GM23248 (cell line): Measurements from ENCODE around the gene TEKTIP1. TPM values are rescaled to one million over a fixed set of nuclear protein-coding genes. Genes with fewer than 3 reads are reported as not detected.

Source experiments
- DNase-seq: peaks from one replicate; pipeline ENCODE4 v3.0.0-alpha.2; 2015
- H2AFZ ChIP-seq: fragments of 200-600 bp; sonication (generic); 2 replicates; pipeline ENCODE4 v1.6.1; 2016; ENCODE audit warnings: antibody characterized with exemption
- H3F3A ChIP-seq: fragments of 200-600 bp; sonication (generic); 2 replicates; pipeline ENCODE4 v1.6.1; 2016; ENCODE audit warnings: mild to moderate bottlenecking, antibody characterized with exemption, mixed run types; ENCODE audit not compliant: insufficient read depth
- H3K27ac ChIP-seq: fragments of 200-600 bp; sonication (generic); 2 replicates; pipeline ENCODE4 v1.5.1; 2016; ENCODE audit warnings: mild to moderate bottlenecking
- H3K27me3 ChIP-seq: fragments of 200-600 bp; sonication (generic); replicated peaks from 2 replicates; pipeline ENCODE4 v1.6.1; 2016; ENCODE audit warnings: mild to moderate bottlenecking; ENCODE audit not compliant: insufficient read depth
- H3K36me3 ChIP-seq: fragments of 200-600 bp; sonication (generic); 2 replicates; pipeline ENCODE4 v1.6.1; 2016; ENCODE audit warnings: low read depth, mild to moderate bottlenecking
- H3K4me1 ChIP-seq: fragments of 200-600 bp; sonication (generic); 2 replicates; pipeline ENCODE4 v1.6.1; 2016; ENCODE audit warnings: mild to moderate bottlenecking; ENCODE audit not compliant: insufficient read depth
- H3K4me2 ChIP-seq: fragments of 200-600 bp; sonication (generic); one replicate; pipeline ENCODE4 v1.6.1; 2016; ENCODE audit warnings: mild to moderate bottlenecking; ENCODE audit not compliant: unreplicated experiment
- H3K4me3 ChIP-seq: fragments of 200-600 bp; sonication (generic); 2 replicates; pipeline ENCODE4 v1.5.1; 2016; ENCODE audit warnings: mild to moderate bottlenecking
- H3K79me2 ChIP-seq: fragments of 200-600 bp; sonication (generic); 2 replicates; pipeline ENCODE4 v1.6.1; 2016; ENCODE audit warnings: mild to moderate bottlenecking; ENCODE audit not compliant: insufficient read depth
- H3K9ac ChIP-seq: fragments of 200-600 bp; sonication (generic); 2 replicates; pipeline ENCODE4 v1.6.1; 2016; ENCODE audit warnings: mild to moderate bottlenecking
- H3K9me2 ChIP-seq: fragments of 200-600 bp; sonication (generic); 2 replicates; pipeline ENCODE4 v1.6.1; 2016; ENCODE audit warnings: mixed run types, mild to moderate bottlenecking, moderate library complexity; ENCODE audit not compliant: insufficient read depth
- H3K9me3 ChIP-seq: fragments of 200-600 bp; sonication (generic); one replicate; pipeline ENCODE4 v1.6.1; 2017; ENCODE audit warnings: low read depth
- H4K20me1 ChIP-seq: fragments of 200-600 bp; sonication (generic); 2 replicates; pipeline ENCODE4 v1.6.0; 2016; ENCODE audit not compliant: insufficient read depth
- EZH2 ChIP-seq: fragments of 200-600 bp; sonication (generic); IDR thresholded peaks from 2 replicates; pipeline ENCODE4 v1.6.1; 2018; ENCODE audit warnings: antibody characterized with exemption, mild to moderate bottlenecking; ENCODE audit not compliant: insufficient read depth, poor library complexity, severe bottlenecking
- EZH2phosphoT487 ChIP-seq: fragments of 200-600 bp; sonication (generic); IDR thresholded peaks from 2 replicates; pipeline ENCODE4 v1.6.1; 2018; ENCODE audit warnings: antibody characterized with exemption, moderate library complexity, mild to moderate bottlenecking, low read depth; ENCODE audit not compliant: insufficient read depth
- WGBS, 2 experiments: methylation state at CpG; one replicate each; pipeline ENCODE4 v1.1.6; 2015 to 2017; ENCODE audit warnings: low lambda C conversion rate in 2 of 2, low coverage in 1 of 2; ENCODE audit errors: missing lambda C conversion rate in 2 of 2; 5-methylcytosine and 5-hydroxymethylcytosine counted together
- in situ Hi-C: fragments of 300-500 bp; cut with MboI; formaldehyde crosslinking; loops from 2 replicates; pipeline ENCODE4 v1.15.0; 2020
- polyA plus RNA-seq: library from polyadenylated mRNA; unstranded; fragments of >200 nt; fragmentation: Nextera tagmentation; extraction: Ambion mirVana; gene quantifications from 2 replicates; pipeline ENCODE4 v1.2.1, GENCODE V29; 2016
- total RNA-seq: library from RNA; depleted of rRNA; stranded (reverse); fragments of >200 nt; shearing (Covaris generic); gene quantifications from 2 replicates; pipeline ENCODE4 v1.2.3, GENCODE V29; 2014

The TEKTIP1 gene
- total and polyA plus RNA-seq, 2 experiments from 2014 or later: not detected

- Histone ChIP-seq H3K9me2 (no peaks in the 10 kb centered on the region), H3K4me1 (no peaks in the 10 kb centered on the region), H3K79me2 (peaks cover 19% of the 10 kb centered on the region), H3K4me2 (no peak overlapping the region), H3K9ac (no peak overlapping the region), H4K20me1 (no peaks in the 10 kb centered on the region), H3K27ac (no peak overlapping the region), H3K27me3 (no peaks in the 10 kb centered on the region), H3K36me3 (0 out of 2 replicates have a peak, but pooled peaks cover 5% of the 10 kb centered on the region), H3F3A (no peaks in the 10 kb centered on the region), H3K9me3 (no peaks in the 10 kb centered on the region), H2AFZ (no peak overlapping the region), H3K4me3 (no peak overlapping the region)
- no peak for TF ChIP-seq EZH2phosphoT487
- TF ChIP-seq EZH2: no peak
- DNase-seq: no peak
- in situ Hi-C loops: no loop called here
- 96% methylated on average over 14 of the region's 14 CpGs for WGBS, 2 experiments
These were observed 45.3 kb upstream of the TEKTIP1 start for GRCh38 chr19:3493651-3494050.

- no peaks in the 10 kb centered on the region for H4K20me1 ChIP-seq
- H3K27ac ChIP-seq: no peak overlapping the region
- DNase-seq: no peak
- 0 out of 2 replicates have a peak, but pooled peaks cover 5% of the 10 kb centered on the region for H3K36me3 ChIP-seq
- H3K79me2 ChIP-seq: peaks cover 23% of the 10 kb centered on the region
- H3K9ac ChIP-seq: no peak overlapping the region
- H3F3A ChIP-seq: no peaks in the 10 kb centered on the region
- no peaks in the 10 kb centered on the region for H3K27me3 ChIP-seq
- no peak overlapping the region for H3K4me2 ChIP-seq
- TF ChIP-seq EZH2: no peak
- TF ChIP-seq EZH2phosphoT487: no peak
- H3K4me3 ChIP-seq: no peak overlapping the region
- H3K4me1 ChIP-seq: no peaks in the 10 kb centered on the region
- H2AFZ ChIP-seq: no peak overlapping the region
- in situ Hi-C loops: no loop called here
- no peaks in the 10 kb centered on the region for H3K9me2 ChIP-seq
- 85 to 92% methylated on average over 10 to 15 of the region's 15 CpGs for WGBS, 2 experiments
- H3K9me3 ChIP-seq: no peaks in the 10 kb centered on the region
These were observed 44.9 kb upstream of the TEKTIP1 start for GRCh38 chr19:3494051-3494450.

- no peaks in the 10 kb centered on the region for H4K20me1 ChIP-seq
- no peak overlapping the region for H3K4me3 ChIP-seq
- 0 out of 2 replicates have a peak, but pooled peaks cover 5% of the 10 kb centered on the region for H3K36me3 ChIP-seq
- no peaks in the 10 kb centered on the region for H3F3A ChIP-seq
- no peak overlapping the region for H3K9ac ChIP-seq
- no peak overlapping the region for H2AFZ ChIP-seq
- no peaks in the 10 kb centered on the region for H3K27me3 ChIP-seq
- peaks cover 28% of the 10 kb centered on the region for H3K79me2 ChIP-seq
- in situ Hi-C loops: no loop called here
- DNase-seq: no peak
- TF ChIP-seq EZH2 (no peak), EZH2phosphoT487 (no peak)
- no peak overlapping the region for H3K27ac ChIP-seq
- 94% methylated on average over 18 of the region's 18 CpGs for WGBS, 2 experiments
- H3K9me2 ChIP-seq: no peaks in the 10 kb centered on the region
- H3K4me1 ChIP-seq: no peaks in the 10 kb centered on the region
- H3K4me2 ChIP-seq: no peak overlapping the region
- no peaks in the 10 kb centered on the region for H3K9me3 ChIP-seq
These were observed 44.4 kb upstream of the TEKTIP1 start for GRCh38 chr19:3494559-3494958.

DNA sequence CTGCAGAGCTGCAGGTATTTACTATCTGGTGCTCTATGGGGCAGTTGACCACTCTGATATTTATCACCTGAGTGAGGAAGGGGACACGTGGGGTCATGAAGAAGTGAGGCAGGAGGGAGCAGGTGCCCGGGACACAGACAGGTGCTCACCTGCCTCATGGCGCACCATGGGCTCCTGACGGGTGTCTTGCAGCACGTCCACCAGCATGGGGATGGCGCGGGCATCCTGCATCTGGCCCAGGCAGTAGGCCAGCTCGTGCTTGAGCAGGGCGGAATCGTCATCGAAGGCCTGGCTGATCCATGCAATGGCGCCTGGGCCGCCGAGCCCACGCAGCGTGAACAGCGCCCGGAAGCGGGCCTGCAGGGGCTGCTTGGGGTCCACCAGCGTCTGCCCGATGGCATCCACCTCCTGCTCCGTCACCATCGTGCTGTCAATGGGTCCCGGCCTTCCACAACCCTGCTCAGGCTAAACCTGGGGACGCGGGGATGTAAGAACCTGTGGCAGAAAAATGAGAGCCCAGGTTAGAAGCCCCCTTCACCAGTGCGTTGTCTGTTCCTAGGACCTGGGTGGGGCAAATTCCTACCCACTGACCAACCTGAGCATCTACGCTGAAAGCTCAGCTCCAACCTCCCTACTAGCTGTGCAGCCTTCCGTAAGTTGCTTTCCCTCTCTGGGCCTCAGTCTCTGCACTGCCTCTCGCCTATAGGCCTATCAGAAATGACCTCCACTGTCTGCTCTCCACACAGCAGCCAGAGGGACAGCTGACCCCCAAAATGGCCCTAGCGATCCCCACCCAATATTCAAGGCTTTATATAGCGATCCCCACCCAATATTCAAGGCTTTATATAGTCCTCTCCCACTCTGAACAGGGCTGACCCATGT lies 42.3 kb upstream of the TEKTIP1 start:
- Histone ChIP-seq H3K4me2 (no peak overlapping the region), H3K9me3 (no peaks in the 10 kb centered on the region), H3K27me3 (no peaks in the 10 kb centered on the region), H3K4me1 (no peaks in the 10 kb centered on the region), H4K20me1 (no peaks in the 10 kb centered on the region), H3K9me2 (no peaks in the 10 kb centered on the region), H3K4me3 (no peak overlapping the region), H3K36me3 (0 out of 2 replicates have a peak, but pooled peaks cover 5% of the 10 kb centered on the region), H2AFZ (no peak overlapping the region), H3K79me2 (peaks cover 36% of the 10 kb centered on the region), H3K27ac (no peak overlapping the region), H3F3A (no peaks in the 10 kb centered on the region), H3K9ac (no peak overlapping the region)
- TF ChIP-seq EZH2phosphoT487 (no peak), EZH2 (no peak)
- WGBS, 2 experiments: 95 to 96% methylated on average over 32 of the region's 32 CpGs
- no peak for DNase-seq
- in situ Hi-C loops: no loop called here
